ENCODE measurements around the gene LRRC18.

GRCh38 chr10:48872234-48872633 lies 67.4 kb downstream of the LRRC18 start:
- TF ChIP-seq CTCF (IDR thresholded peaks at IDR 0.05 in 2 of 3, conservative IDR thresholded peaks at IDR 0.05 in 1 of 3; ENCODE audit: borderline replicate concordance in 1 of 3, insufficient read depth in 1 of 3, low read depth in 2 of 3, low read length in 2 of 3), result no peak
- no peak for TF ChIP-seq EZH2 (IDR thresholded peaks at IDR 0.05)
- no peak for TF ChIP-seq RAD21 (IDR thresholded peaks at IDR 0.05; ENCODE audit: low read depth)
- TF ChIP-seq EZH2phosphoT487 (IDR thresholded peaks at IDR 0.05; ENCODE audit: borderline replicate concordance), result no peak
- no peak for TF ChIP-seq ATF3 (IDR thresholded peaks at IDR 0.05)
- no peak for TF ChIP-seq ZNF274 (IDR thresholded peaks at IDR 0.05; ENCODE audit: low read depth, low read length)
- TF ChIP-seq POLR2AphosphoS5 (IDR thresholded peaks at IDR 0.05; ENCODE audit: low read depth, low read length), result no peak

All from HCT116 (cell line).